NOMO-1 treated with DMSO at 0.1 percent for 48 hours (cell line): ENCODE data around the gene NOD1.
A peak's percentile ranks its signal among the peaks of the same experiment; 100 is the strongest.
"Not testable (repeated sequence)": the region's sequence is repeated elsewhere in the genome, so short reads cannot be mapped to it uniquely, and the experiment has no call there.

Experiments
- DNase-seq: peaks from one replicate; lab custom pipeline; 2025; ENCODE audit not compliant: unreplicated experiment; lab: John Stamatoyannopoulos, UW

NOD1 gene

DNA sequence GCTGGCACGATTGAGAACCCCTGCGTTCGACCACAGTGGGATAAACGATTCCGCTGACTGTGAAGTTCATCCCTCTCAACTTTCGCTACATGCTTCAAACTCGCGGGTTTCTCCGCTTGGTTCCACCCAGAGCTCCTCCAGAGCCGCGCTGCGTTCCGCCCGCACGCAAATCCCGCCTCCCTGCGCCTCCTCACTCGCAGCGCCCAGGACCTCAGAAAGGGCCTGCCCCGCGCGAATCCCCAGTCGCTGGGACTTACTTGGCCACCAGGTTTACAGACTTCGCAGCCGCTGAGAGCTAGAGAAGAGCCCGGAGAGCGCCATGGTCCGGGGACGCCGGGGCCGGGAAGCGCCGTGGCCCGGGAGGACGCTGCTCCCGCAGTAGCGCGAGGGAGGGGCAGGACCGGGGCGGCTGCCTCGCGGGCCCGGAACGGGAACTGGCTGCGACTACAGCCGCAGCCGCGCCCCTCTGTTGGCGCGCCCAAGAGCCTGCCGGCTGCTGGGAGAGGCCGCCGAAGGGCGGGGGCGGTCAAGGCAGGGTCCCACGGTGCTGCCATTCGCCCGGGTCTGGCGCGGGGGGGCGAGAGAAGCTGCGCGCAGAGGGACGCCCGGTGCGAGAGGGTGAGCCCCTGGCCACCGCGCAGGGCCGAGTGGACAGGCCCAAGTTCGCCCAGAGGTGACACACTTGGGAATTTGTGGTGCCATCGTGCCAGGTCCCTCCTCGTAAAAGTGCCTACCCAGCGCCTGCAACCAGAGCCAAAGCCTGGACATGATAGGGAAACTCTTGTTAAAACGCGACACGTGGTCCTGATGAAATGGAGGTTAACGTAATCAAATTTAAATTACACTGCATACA is at the start of gene NOD1:
TSS of gene NOD1 (minus strand) at position 436 of the 853 bp plus-strand sequence. CDS start 21,863 bp downstream, outside the sequence.
- peak; percentile 78 for DNase-seq

- DNase-seq = not testable (repeated sequence)
Measured at GRCh38 chr7:30527297-30527696, 48.7 kb upstream of the NOD1 start.

DNA sequence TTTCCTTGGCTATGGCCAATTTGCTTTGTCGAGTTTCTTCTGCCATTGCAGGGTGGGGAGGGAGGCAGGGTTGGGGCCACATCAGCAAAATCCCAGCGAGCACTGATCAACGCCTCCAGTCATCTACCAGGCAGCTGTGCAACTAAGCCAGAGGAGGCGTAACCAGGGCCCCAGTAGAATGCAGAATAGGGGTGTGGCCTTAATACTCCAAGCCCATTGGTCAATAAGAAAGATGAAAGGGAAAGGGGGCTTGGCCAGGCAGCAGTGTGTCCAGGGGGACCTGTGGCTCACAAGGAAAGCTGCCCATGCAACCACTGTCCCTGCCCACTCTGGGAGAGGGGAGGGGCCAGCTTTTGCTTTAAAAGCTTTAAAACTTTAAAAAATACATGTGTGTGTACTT is 47.6 kb upstream of the NOD1 start:
- no peak for DNase-seq

- no peak for DNase-seq
Measured at GRCh38 chr7:30525429-30525828, 46.8 kb upstream of the NOD1 start.

GRCh38 chr7:30524545-30524944 is 46.0 kb upstream of the NOD1 start:
- no peak for DNase-seq

- no peak for DNase-seq
Measured at GRCh38 chr7:30523466-30523865, 44.9 kb upstream of the NOD1 start.

GRCh38 chr7:30522159-30522558 is 43.6 kb upstream of the NOD1 start:
- no peak for DNase-seq

GRCh38 chr7:30521532-30521931 is 42.9 kb upstream of the NOD1 start:
- no peak for DNase-seq

DNA sequence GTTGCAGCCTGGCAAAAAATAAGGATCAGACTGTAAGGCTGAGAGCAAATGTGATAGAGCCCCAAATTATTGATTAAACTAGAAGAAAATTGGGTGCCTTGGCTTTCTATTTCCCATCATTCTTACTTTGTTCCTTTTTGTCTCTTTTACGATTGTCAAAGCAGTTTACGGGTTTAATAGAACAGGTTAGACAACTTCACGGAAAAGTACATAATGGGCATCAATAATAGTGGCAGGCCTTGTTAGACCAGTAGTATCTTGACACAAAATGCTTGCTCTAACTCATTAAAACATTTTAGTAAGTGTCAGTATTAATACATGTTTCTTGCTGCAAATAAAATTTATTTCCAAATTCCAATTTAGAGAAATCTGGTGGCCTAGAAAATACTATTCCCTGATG is 40.5 kb upstream of the NOD1 start:
- no peak for DNase-seq

- no peak for DNase-seq
Measured at GRCh38 chr7:30515761-30516160, 37.2 kb upstream of the NOD1 start.

- DNase-seq = no peak
Measured at GRCh38 chr7:30514776-30515175, 36.2 kb upstream of the NOD1 start.

GRCh38 chr7:30514177-30514576 is 35.6 kb upstream of the NOD1 start:
- DNase-seq = no peak

GRCh38 chr7:30513762-30514161 is 35.2 kb upstream of the NOD1 start:
- no peak for DNase-seq

- no peak for DNase-seq
Measured at GRCh38 chr7:30511973-30512662, 33.5 kb upstream of the NOD1 start.

DNA sequence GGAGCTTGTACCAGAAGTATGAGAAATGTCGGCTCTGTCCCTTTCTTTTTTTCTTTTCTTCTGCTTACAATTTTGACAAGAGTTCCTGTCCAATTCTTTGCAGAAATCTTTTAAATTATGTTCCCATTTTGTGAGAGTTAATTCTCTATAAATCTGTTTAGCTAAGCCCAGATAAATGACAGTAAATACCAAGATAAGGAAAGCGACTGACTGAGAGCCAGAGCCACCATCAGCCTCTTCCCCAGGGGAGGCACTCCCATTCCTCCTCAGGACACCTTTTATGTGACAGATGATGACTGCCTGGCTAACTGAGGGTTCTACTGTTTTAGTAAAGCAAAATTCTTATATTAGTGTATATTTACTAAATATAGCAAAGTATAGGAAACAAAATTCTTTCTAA is 32.9 kb upstream of the NOD1 start:
- no peak for DNase-seq

DNA sequence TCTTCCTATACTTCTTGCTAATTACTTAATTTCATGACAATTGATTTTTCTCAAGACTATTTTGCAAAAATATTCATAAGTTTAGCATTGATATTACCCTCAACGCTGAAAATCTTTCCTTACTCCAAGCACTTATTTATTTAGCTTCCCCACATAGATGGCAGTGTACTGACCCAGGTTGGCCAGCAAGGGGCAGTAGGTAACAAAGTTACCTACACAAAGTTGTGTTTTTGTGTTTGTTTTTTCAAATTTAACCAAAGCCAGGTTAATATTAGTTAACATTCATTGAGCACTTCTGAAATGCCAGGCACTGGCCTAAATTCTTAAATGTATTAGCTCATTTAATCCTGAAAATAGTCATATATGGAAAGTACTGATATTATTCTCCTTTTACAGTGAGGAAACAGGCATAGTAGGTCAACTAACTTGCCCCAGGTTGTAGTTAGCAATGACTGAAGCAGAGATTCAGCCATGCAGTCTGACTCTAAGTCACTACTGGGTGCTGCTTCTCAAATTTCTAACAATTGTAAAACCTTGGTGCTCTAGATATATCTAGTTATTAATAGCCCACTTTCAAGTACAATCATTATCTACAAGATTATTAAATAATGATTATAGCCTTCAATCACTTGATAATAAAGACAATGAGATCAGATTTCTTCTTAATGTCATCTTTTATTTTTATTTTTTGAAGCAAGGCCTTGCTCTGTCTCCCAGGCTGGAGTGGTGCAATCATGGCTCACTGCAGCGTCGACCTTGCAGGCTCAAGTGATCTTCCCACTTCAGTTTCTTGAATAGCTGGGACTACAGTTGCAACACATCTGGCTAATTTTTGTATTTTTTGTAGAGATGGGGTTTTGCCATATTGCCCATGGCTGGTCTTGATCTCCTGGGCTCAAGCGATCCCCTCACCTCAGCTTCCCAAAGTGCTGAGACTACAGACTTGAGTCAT is 31.8 kb upstream of the NOD1 start:
- DNase-seq = peak; percentile 29

GRCh38 chr7:30509171-30509857 is 30.7 kb upstream of the NOD1 start:
- not testable (repeated sequence) for DNase-seq

DNA sequence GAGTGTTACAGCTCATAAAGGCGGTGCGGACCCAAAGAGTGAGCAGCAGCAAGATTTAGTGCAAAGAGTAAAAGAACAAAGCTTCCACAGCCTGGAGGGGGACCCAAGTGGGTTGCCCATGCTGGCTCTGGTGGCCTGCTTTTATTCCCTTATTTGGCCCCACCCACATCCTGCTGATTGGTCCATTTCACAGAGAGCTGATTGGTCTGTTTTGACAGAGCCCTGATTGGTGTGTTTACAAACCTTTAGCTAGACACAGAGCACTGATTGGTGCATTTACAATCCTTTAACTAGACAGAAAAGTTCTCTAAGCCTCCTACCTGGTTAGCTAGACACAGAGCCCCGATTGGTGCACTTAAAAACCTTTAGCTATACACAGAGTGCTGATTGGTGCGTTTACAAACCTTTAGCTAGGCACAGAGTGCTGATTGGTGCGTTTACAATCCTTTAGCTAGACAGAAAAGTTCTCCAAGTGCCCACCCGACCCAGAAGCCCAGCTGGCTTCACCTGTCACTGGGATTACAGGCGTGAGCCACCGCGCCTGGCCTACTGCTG is 28.8 kb upstream of the NOD1 start:
- DNase-seq = not testable (repeated sequence)

DNA sequence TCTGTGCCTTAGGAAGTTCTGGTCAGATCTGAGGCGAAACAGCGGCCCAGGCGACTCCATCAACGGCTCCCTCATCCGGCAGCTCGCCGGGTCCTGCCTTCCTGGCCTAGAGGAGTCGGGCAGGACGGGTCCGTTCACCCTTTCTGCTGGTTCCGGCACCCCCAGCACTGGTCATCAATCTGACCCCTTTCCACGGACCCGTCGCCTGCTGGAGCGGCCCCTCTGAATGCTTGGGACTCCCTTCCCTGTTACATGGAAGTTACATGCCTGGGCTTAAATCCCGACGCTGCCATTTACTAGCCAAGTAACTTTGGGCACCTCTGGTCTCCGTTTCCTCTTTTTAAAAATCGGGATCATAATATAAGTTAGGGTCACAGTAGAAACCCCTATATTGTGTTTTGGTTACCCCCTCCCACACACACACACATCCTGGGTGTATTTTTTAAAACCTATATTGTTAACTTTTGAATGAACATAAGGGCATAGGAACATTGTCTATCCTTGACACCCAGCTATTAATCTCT is 26.7 kb upstream of the NOD1 start:
- no peak for DNase-seq
